GM10847 (cell line): ENCODE results near the gene DOK1.

ENCODE experiments used
- POLR2A ChIP-seq: IDR thresholded peaks from 2 replicates; pipeline ENCODE4 v1.6.1; 2011; ENCODE audit not compliant: insufficient read length; ENCODE audit errors: extremely low read depth

The DOK1 gene

GRCh38 chr2:74571058-74571457 is 16.5 kb downstream of the DOK1 start:
- TF ChIP-seq POLR2A = no peak

- TF ChIP-seq POLR2A = no peak
These were observed 17.8 kb downstream of the DOK1 start for GRCh38 chr2:74572178-74572925.

DNA sequence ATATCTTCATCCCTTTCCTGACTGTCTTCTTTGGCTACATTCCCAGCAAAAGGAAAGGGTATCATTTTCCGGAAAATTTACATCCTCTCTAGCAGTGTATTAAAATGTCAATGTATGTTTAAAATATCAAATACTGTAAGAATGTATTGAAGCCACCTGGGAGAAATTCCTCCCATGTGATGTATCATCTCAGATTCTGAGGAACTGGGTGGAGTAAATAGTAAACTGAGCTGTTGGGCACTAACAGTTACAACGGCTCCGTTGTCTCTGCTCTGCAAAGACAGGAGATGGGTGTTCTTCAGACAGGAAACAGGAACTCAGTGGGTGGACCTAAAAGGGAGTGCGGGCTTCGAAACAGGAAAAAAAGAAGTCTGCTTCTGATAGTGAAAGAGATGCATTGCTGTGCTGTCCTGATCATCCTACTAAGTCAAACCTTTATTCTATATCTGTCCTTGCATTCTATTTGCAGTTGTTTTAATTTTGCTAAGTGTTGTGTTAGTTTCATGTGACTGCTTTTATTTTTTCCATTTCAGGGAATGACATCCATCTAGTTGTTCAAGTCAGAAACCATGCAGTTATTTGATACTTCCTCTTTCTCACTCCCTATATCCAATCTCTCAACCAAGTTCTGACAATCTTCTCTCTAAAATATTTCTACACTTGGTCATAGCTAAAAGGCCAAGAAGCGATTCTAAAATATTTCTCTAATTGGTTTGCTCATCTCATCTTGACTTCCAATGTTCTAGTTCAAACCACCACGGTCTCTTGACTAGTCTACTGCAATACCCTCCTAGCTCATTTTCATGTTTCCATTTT is 19.4 kb downstream of the DOK1 start:
- no peak for TF ChIP-seq POLR2A

GRCh38 chr2:74575320-74575719 is 20.8 kb downstream of the DOK1 start:
- no peak for TF ChIP-seq POLR2A

DNA sequence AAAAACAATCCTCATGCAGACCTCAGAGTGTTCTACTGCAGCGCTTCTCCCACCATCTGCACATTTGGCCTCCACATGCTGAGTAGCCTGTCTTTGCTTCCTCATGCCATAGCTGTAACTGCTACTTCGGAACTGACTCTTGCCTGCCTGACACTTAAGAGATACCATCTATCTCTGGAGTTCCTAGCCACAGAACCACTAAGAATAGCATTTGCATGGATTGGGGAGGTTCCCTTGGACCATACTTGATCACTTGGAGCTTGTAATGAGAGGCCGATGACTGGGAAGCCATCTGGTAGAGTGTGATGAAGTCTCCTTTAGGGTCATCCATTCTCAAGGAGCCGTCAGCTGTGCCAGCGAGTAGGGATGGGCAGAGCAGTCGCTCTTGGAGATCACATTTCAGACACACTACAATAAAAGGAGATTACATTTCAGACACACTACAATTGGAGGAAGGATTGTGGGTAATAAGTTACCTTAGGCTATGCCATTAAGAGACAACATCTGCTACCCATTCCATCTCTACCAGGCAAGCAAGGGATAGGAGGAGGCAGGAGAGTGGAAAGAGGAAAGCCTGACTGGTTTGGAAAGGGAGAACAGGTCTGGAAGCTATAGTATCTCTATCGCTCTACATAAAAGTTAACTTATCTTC is 21.8 kb downstream of the DOK1 start:
- no peak for TF ChIP-seq POLR2A

- TF ChIP-seq POLR2A = no peak
These were observed 22.3 kb downstream of the DOK1 start for GRCh38 chr2:74576863-74577229.

- no peak for TF ChIP-seq POLR2A
These were observed 22.9 kb downstream of the DOK1 start for GRCh38 chr2:74577448-74577847.

DNA sequence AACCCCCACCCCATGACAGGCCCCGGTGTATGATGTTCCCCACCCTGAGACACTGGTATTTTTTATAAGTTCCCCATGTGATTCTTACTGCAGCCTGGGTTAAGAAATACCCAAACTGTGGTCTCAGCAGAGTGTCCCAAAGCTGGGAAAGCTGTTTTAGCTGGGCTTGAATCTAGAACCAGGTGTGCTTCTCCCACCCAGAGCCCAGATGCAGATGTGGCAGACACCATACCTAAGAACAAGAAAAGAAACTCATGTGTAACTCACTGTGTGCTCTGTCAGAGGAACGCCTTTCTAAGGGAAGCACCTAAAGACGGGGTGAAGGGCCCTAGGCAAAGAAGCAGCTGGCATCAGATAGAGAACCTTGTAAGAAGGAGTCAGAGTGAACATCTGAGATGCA is 23.9 kb downstream of the DOK1 start:
- TF ChIP-seq POLR2A = no peak

DNA sequence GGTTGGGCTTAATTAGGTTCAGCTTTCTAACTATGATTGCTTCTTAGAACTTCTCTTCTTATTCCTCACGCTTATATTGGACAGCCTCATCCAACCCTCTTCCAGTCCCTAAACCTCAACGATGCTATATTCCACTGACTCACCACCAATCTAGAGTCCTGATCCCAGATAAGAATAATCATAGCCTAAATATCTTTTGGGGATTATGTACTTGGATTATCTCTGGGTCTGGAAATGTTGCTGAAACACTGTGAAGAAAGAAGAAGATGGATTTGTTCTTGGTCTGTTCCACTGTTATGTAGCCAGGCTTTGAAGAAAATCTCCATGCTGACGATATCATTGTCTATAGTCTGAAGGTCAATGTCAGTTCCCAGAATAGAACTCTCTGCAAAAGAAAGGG is 26.9 kb downstream of the DOK1 start:
- no peak for TF ChIP-seq POLR2A

DNA sequence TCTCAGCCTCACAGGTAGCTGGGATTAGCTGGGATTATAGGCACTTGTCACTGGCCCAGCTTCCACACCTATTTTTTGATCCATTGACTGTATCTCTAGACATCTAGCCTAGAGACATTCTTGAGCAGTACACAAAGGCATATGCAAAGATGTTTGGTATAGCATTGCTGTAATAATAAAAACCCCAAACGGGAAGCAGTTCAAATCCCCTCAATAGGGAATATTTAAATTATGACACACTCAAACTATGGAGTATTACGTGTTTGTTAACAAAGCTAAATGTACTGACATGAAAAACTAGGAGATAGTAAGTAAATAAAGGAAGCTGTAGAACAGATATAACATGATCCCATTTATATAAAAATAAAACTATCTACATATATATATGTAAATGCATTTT is 27.7 kb downstream of the DOK1 start:
- no peak for TF ChIP-seq POLR2A

- TF ChIP-seq POLR2A = no peak
These were observed 29.0 kb downstream of the DOK1 start for GRCh38 chr2:74583504-74583903.

- TF ChIP-seq POLR2A = no peak
These were observed 29.6 kb downstream of the DOK1 start for GRCh38 chr2:74584088-74584645.

GRCh38 chr2:74585406-74586185 is 31.1 kb downstream of the DOK1 start:
- TF ChIP-seq POLR2A = no peak

DNA sequence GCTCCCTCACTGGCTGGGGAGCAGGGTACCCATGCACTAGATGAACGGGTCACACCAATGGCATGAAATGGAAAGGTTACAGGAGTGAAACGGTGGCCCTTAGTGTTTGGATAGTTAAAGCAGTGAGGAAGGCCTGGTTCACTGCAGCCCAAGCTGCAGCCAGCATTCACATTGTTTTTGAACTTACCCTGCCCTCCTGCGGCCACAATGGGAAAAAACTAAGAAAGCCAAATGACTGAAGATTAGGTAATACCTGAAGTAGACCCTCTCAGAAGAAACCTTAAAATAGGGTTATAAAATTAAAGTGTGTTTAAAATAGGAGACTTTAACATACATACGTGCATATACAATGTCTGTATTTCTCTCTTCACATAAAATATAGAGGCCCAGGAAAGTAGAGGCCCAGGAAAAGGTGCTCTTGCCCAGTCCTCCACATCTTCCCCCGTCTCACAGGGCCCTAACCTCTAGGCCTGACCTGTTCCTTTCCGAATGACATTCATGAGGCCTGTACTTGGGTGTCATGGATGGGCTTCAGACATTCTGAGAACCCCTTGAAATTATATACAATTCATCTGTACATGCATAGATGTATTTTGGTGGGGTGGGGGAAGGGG is 33.3 kb downstream of the DOK1 start:
- no peak for TF ChIP-seq POLR2A

GRCh38 chr2:74588664-74589063 is 34.1 kb downstream of the DOK1 start:
- TF ChIP-seq POLR2A = no peak
